Pons (tissue), 1 donor: ENCODE data around the gene RNF38.
"Not testable (repeated sequence)": the region's sequence is repeated elsewhere in the genome, so short reads cannot be mapped to it uniquely, and the experiment has no call there.

Experiments used
- DNase-seq: peaks from one replicate; pipeline ENCODE4 v3.0.0-alpha.2; 2016; ENCODE audit warnings: low spot score

Gene RNF38

DNA sequence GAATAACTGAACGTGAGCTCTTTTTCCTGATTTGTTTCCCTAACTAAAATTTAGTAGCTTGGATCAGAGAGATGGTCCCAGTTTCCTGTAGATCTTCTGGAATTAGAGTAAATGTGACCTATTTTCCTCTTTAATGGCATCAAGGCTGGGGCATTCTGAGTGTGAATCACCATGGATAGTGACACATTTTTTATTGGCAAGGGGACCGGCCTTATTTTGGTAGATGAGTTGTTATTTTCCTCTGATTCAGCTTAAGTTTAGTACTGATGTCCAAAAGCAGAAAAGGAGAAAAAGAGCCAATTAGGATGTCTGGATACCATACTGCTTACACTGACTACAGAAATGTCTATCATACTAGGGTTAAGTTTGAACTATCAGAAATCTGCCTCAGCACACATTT lies 68.1 kb downstream of the RNF38 start:
- no peak for DNase-seq

DNA sequence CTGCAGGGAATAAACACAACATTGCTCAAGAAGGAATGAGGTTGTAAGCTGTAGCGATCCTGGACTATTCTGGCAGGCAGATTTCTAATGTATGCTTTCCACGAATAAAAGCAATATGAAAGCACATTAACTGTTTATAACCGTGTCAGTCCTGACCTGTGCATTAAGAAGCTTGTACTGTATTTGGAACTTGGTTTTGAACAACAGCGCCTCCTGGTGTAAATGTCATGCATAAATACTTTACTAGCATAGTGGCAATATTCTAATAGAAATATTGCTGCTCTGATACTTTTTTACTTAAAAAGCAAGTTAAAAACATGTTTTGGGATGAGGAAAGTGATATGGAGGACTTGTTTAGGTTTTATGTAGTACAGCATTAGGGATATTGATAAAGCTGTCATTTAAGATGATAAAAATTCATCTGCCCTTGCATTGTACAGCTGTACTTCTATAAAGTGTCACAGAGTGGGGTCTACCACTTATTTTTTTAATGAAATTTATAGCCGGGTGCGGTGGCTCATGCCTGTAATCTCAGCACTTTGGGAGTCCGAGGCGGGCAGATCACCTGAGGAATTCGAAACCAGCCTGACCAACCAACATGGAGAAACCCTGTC lies 71.2 kb downstream of the RNF38 start:
- peak; percentile 92 for DNase-seq

DNA sequence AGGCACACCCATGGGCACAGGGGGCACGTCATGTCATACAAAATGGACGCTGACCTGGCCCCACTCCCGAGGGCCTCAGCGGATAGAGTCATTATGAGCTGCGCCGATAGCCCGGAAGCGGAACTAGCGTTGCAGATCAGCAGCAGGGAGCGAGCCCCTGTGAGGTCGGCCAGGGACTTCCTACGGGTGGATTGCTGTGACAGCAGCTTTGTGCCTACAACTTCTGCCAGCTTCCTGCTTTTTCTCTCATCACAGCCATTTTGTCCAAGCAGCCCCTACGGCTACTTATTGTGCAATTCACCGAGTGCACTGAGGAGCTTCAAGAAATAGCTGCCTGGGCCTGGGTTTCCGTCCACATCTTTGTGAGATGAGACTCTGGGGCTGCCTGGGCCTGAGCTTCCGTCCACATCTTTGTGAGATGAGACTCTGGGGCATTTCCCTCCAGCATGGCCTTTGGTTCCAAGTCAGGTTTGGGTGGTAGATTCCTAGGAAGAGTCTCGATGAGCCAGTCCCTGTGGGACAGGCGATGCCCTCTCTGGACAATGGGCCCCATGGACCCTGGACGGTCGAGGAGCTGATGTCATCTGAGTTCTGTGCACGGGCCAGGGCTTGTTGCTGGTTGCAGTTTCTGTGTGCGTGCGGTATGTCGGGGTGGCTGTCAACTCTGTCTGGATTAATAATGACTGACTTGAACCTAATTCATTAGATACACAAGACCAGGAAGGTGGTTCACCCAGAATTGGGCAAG lies 74.8 kb downstream of the RNF38 start:
- no peak for DNase-seq

DNA sequence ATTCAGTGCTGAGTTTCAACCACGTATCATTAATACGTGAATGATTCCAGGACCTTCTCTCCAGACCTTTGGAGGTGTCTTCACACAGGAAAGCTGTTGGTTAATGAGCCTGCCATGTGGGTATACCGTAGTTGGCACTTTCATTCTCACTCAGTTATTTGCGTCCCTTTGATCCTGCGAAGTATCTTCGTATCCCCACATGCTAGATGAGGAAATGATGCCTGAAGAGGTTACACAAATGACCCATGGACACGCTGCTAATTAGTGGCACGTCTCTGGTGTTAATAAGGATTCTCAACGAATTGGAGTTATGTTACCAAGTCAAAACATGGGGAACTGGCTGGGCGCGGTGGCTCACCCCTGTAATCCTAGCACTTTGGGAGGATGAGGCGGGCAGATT lies 76.1 kb downstream of the RNF38 start:
- no peak for DNase-seq

DNA sequence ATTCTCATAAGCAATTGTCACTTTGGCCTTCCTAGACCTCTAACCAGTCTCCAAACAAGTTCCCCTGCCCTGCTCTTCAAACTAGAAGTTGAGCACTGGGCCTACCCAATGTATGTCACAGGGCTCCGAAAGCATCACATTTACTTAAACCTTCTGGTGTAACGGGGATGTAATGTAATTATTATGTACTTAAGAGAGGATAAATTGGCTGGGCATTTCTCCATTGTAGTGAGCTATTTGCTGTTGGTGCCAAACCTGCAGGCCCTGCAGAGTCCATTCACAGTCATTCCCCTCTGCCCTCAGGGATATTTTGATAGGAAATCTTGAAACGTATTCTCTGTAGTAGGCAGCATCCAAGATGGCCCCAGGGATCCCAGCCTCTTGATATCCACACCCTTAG lies 77.6 kb downstream of the RNF38 start:
- DNase-seq = no peak

DNA sequence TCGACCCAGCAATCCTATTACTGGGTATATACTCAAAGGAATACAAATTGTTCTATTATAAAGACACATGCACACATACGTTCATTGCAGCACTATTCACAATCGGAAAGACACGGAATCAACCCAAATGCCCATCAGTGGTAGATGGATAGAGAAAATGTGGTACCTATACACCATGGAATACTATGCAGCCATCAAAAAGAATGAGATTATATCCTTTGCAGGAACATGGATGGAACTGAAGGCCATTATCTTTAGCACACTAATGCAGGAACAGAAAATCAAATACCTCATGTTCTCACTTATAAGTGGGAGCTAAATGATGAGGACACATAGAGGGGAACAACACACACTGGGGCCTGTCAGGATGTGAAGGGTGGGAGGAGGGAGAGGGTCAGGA lies 78.2 kb downstream of the RNF38 start:
- not testable (repeated sequence) for DNase-seq

DNA sequence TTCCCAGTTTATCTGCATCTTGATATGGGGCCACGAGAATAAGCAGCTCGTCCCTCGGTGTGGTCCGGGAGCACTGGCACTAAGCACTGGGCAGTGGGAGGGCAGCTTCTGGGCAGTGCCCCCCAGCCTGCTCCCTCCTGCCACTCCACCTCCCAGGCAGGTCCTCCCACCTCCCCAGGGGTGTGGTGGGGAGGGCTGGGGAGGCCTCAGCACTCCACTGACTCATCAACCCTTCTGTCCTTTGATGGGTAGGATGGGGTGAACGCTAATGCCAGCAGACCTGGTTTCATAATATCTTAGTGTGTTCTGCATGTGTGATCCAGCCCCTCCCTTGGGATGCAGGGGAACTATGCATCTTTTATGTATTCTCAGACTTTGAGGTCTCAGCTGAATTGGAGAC lies 79.6 kb downstream of the RNF38 start:
- DNase-seq = no peak

DNA sequence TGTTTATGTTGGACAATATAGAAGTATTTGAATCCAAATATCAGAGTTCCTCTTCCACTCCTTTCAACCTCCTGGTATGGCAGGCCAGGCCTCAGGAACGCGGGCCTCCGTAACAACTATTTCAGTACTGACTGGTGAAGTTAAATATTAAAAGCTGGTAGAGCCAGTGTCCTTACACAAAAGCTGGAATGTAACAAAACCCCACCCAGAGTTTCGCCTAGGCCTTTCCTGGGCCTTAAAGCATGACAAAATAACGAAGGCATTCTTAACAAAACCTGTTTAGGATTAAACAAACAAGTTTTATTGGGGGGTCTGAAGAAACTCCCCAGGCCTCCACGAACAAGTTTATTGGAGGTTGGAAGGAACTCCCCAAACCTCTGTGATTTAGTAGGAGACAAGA lies 80.3 kb downstream of the RNF38 start:
- no peak for DNase-seq

DNA sequence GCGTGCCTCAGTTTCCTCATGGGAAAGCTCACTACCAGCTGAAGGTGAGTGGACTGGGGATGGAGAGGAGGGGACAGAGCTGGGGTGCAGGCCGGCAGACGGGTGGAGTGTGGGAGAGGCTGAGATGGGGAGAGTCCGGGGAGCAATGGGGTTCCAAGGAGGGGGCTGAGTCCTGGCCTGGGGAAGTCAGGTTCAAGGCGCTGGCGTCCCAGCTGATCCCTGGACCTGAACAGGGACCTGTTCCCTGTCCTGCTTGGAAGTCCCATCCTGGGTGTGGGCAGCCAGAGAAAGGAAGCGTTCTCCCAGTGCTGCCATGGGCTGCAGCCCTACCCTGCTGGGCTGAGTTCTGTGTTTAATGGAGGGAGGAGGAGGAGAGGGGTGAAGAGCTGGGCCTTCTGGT lies 80.9 kb downstream of the RNF38 start:
- no peak for DNase-seq

DNA sequence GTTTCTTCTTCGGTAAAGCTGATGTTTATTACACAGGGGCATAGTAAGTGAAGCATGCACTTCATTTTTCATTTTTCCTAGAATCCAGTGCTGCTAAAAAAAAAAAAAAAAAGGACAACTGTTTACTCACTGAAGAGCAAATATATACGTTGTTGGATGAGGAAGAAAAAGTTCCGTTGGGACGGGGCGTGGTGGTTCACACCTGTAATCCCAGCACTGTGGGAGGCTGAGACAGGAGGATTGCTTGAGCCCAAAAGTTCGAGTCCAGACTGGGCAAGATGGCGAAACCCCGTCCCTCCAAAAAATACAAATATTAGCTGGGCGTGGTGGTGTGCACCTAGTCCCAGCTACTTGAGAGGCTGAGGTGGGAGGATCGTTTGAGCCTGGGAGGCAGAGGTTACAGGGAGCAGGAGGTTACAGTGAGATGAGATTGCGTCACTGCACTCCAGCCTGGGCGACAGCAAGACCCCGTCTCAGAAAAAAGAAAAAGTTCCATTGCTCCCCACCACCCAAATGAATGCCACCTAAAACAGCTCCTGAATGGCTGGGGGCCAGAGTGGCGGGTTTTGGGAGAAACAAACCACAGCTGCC lies 81.8 kb downstream of the RNF38 start:
- DNase-seq = no peak

DNA sequence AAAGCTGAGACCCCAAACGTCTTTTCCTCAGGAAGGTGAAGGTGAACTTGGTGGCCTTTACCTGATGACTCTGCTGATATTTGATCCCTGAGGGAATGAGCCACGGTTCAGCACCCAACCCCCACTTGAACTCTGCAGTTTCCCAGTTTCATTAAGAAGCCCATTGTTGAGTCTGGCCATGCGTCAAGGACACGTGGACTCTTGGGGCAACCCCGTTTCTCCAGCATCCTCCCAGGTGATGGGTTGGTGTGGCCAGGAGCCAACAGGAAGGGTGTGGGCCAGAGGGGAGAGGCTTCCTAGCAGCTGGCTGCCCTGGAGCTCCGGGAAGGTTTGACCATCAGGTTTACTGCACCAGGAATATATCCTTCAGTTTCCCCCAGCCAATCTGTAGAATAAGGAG lies 82.3 kb downstream of the RNF38 start:
- DNase-seq = peak; percentile 59

DNA sequence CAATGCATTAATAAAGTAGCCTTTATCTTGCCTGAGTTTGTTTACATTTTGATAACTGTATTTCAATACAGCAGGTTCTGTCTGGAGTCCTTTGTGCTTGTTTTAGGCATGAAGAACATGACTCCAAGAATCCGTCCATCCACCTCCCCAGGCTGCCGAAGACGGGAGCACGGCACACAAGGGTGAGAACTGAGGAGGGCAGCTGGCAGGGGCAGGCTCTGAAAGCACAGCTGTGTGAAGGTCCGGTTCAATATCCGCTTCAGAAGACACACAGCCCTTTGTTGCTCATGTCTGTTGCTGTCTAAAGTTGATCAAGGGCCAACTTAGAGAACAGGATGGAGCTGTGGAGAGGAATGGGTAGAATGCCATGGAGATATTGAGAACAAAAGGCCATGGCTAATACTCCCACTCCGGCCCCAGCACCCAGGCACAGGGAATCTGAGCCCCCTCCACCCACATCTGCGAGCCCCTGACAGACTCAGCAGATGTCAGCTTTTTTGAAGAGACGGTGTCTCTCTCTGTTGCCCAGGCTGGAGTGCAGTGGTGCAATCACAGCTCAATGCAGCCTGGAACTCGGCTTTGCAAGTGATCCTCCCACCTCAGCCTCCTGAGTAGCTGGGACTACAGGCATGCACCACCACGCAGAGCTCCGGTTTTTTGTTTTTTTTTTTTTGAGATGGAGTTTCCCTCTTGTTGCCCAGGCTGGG lies 83.3 kb downstream of the RNF38 start:
- DNase-seq = peak; percentile 99

DNA sequence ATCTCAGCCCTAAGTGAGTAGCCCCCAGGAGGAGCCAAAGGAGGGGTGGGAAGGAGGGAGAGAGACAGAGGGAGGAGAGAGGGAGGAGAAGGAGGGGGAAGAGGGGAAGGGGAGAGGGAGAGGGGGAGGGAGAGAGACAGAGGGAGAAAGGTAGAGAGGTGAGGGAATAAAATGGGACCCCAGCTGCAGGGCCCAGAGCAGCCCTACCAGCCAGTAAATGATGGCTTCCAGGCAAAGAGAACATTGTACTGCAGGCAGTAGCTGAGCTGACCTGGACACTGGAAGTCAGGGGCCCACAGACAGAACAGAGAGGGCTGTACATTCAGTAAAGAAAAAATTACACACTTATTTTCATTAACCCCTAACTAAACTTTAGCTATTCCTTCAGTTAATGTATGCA lies 84.0 kb downstream of the RNF38 start:
- DNase-seq = no peak

DNA sequence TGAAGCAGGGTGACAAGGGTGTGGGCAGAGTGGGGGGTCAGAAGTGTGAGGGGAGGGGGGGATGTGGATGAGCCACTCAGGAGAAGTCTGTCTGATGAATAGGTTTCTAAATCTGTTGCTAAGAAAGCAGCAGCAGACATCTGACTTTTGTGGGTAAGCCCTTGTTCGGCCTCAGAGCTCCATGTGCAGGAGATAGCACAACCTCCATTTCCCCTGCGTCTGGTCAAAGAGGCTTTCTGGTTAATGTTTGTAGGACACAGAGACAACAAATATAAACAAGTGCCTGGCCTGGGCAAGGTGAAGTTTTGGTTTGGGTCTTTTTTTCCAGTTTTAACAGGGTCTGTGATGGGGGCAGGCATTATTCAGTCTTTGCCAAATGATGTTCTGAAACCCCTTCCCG lies 84.8 kb downstream of the RNF38 start:
- no peak for DNase-seq

DNA sequence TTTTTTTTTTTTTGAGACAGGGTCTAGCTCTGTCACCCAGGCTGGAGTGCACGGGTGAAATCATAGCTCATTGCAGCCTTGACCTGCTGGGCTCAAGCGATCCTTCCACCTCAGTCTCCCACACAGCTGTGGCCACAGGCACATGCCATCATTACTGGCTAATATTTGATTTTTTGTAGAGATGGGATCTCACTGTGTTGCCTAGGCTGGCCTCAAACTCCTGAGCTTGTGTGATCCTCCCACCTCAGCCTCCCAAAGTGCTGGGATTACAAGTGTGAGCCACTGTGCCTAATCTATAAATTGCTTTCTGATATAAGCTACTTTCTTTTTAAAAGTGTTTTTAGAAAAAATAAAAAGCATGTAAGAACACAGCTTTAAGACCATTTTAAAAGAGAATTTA lies 85.3 kb downstream of the RNF38 start:
- no peak for DNase-seq

DNA sequence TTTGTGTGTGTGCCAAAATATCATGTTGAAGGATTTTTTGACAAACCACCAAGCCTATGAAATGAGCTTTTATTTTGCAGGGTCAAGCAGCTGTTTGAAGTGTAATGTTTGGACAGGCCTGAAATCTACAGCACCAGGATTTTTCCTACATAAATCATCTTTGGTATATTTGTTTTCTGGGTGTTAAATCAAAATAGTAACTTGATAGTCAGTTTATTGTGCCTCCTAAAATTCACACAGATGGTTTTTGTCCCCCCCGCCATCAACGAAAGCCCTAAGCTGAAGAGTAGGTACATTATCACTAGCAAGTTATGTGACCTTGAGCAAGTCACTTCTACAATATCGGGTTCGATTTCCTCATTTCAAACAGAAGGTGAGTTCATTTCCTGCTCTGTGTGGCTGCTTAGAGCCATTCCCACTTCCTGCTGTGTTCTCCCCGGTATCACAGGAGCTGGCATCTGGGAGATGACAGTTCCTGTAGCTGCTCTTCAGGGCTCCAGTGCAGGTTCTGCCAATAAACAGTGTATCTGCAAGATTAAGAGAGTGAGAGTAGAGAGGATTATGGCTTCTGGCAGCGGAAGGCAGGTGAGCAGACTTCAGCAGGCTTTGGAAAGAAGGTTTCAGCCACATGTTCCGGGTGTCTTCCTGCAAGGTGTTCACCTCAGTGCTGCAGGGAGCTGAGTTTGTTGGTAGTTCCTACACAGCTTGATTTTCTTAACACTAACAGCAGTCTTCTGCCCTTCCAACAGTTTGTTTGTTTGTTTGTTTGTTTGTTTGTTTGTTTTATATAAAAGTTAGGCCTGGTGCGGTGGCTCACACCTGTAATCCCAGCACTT lies 93.4 kb downstream of the RNF38 start:
- DNase-seq = peak; percentile 19

DNA sequence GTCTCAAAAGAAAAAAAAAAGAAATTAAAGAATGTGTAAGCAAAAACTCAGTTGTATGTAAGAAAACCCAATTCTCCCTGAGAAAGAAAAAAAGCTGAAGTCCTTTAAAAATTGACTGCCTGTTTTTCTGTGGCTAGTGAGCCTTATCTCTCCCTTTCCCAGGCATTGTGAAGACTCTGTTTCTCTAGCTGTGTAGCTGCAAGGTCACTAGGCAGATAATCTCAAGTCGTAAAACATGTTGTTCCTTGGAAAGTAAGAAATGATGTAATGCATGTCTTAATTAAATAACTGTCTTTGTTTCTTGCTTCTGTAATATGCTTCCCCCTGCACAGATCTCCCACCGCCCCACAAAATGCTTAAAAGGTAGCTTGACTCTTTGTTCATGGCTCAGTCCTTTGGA lies 95.7 kb downstream of the RNF38 start:
- DNase-seq = not testable (repeated sequence)

DNA sequence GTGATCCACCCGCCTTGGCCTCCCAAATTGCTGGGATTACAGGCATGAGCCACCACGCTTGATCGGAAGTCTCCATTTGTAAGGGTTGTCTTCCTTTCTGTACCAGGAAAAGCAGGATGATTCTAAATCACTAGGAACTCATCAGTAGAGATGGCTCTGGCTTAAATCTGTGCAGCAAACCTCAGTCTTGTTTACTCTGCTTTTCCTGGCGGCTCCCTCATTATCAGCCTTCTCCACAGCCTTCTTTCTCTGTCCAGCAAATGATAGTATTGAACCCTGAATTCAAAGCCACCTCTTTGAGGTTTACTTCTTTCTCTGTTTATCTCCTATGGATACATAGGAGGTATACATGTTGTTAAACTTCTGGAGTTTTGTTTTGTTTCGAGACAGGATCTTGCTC lies 98.8 kb downstream of the RNF38 start:
- DNase-seq = no peak

DNA sequence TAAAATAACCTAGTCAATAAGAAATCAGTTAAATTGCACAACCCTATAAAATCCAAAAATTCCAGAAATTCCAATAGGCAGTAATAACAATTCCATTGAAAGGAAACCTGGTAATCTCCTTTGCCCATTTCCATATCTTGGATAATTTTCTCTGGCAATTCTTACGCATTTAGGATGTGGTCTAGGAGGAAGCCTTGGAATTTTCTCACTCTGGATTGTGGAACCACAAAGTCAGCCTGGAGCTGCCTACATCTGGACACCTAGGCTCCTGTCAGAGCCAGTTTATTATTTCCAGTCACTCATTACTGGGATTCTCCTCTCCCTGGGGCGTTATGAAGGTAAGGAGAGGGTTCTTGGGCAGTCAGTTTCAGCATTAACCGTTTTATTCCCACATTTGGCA lies 101.5 kb downstream of the RNF38 start:
- no peak for DNase-seq

DNA sequence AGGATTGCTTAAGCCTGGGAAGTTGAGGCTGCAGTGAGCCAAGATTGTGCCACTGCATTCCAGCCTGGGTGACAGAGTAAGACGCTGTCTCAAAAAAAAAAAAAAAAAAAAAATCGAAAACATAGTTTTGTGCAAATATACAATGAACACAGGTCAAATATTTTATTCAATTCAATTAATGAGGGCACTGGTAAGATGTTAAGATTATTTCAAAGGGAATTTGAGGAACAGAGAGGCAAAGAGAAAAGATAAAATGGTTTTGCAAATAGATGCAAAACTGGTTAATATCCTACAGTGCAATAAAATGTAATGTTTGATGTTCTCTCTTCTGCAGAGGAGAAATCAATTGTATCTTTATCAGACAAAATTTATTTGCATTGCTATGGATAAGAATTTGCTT lies 102.3 kb downstream of the RNF38 start:
- no peak for DNase-seq

DNA sequence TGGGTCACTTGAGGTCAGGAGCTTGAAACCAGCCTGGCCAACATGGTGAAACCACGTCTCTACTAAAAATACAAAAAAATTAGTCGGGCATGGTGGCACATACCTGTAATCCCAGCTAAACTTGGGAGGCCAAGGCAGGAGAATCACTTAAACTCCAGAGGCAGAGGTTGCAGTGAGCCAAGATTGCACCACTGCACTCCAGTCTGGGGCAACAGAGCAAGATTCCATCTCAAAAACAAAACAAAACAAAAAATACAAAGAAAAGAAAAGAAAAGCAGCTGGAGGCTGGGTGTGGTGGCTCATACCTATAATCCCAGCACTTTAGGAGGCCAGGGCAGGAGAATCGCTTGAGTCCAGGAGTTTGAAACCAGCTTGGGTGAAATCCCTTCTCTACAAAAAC lies 105.1 kb downstream of the RNF38 start:
- DNase-seq = not testable (repeated sequence)

DNA sequence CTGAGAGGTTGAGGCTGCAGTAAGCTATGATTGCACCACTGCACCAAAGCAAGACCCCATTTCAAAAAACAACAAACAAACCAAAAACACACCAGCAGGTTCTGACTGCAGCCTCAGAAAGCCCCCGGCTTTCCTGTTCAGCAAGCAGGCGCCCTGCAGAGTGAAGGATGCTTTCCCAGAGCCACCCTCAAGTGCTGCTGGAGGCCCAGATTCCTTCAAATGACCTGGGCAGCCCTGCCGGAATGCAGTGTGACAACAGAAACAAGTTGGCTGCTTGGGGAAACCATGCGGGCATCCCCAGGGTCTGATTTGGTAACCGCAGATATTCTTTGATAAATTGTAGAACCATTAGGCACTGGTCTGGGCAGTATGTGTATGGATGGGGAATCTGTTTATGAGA lies 106.2 kb downstream of the RNF38 start:
- DNase-seq = no peak
